H4 (cell line): ENCODE results near the gene RABGAP1L. TPM values are rescaled to one million over a fixed set of nuclear protein-coding genes. Genes with fewer than 3 reads are reported as not detected.
"Not testable (repeated sequence)": the region's sequence is repeated elsewhere in the genome, so short reads cannot be mapped to it uniquely, and the experiment has no call there.

Experiments
- DNase-seq: peaks from one replicate; pipeline ENCODE4 v3.0.0-alpha.2; 2015; ENCODE audit warnings: low spot score
- total RNA-seq: library from RNA; depleted of rRNA; stranded (reverse); fragments of >200 nt; shearing (Covaris generic); gene quantifications from 2 replicates; pipeline ENCODE4 v1.2.3, GENCODE V29; 2014

The RABGAP1L gene
- total RNA-seq, 1 experiment from 2014 or later, result 12.7 TPM

DNA sequence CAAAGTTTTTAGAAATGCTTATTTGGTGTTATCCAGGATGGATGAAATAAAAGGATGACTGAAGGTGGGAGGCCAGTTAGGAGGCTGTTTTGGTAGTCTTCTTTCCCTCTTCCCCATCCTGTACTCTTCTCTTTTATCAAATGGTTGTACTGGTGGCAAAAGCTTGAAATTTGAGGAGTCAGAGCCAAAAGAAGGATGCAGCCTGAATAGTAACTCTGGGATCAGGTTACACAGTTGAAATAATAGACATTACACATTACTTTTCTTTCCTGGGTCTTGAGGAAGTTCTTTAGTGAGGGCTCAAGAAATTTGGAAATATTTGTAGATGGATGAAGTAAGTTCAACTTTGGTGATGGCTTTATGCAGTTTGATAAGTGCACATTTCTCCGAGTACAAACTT, 397.1 kb downstream of the RABGAP1L start:
- no peak for DNase-seq

DNA sequence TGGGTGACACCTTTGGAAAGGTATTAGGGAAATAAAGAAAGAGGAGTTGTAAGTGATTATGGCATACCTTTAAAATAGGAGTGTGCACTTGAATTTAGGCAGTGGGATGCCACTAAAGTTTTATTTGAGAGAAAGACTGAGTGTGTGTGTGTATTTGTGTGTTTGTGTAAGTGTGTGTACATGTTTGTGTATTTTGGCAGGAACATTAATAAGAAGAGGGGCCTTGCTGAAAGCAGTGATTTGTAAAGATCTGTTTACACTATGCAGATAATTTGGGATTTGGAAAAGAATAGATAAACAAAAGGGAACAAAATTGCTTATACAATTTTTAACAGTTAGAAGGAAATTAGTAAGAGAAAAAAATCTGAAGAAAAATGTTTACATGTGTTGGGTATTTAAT, 409.2 kb downstream of the RABGAP1L start:
- DNase-seq, result no peak

DNA sequence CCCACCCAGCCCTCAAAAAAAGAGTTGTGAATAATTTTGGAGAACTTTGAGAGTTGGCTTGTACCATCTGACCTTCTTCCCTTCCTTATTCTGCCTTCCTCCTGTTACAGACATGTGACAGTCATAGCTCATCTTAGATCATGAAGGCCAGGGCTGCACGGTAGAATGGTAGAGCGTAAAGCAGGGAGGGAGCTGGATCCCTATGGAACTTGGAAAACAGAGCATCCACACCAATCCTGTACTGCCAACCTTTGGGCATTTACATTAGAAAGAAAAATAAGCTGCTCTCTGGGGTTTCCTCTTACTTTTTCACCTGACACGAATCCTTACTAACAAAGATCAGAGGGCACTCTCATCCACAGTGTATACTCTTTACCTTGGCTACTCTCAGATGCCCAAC, 409.9 kb downstream of the RABGAP1L start:
- no peak for DNase-seq

DNA sequence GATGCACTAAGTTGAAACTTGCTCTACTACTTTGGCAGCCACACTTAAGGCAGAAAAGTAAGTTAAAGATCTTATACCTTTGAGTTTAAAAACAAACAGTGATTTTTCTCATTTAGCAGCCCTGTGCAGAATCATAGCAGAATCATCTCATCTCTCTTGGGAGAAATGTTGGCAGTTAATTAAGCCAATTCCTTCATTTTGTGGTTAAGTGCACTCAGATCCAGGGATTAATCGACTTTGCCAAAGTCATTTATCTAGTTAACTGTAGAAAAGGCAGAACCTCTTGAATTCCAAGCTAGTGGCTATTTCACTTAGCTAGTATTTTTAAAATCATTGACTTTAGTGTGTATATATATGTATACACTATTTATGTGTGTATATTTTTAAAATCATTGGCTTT, 413.5 kb downstream of the RABGAP1L start:
- DNase-seq, result no peak

DNA sequence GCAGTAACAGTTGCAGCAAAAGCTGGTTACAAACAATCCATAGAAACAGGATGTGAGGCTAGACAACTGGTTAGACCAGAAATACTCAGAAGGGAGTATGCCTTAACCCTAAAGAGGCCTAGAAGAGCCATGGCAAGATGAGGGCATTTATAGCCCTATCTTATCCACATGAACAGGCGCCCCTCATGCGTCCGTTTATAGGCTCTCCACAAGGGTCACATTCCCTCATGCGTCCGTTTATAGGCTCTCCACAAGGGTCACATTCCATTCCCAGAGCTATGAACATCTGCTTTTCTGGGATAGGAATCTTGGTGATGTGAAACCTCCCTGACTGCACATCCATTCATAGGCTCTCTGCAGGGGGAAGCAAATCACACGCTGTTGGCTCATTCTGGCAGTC, 416.8 kb downstream of the RABGAP1L start:
- DNase-seq, result not testable (repeated sequence)

DNA sequence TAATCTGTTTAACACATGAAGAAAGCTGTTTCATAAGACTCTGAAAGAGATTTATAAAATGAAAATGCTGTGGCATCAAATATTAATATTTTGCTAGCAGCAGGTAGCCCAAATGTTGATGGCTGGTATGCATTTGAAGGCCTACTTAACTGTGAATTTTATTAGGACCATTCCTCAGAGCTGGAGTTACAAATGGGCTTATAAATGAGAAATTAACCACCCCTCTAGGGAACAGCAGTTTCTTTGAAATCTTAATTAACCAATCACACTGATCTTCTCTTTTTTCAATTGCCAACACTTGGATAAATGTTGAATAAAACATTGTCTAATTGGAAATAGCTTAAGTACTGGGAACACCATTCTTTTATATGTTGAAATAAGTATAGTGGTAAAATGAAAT, 418.4 kb downstream of the RABGAP1L start:
- DNase-seq, result no peak

DNA sequence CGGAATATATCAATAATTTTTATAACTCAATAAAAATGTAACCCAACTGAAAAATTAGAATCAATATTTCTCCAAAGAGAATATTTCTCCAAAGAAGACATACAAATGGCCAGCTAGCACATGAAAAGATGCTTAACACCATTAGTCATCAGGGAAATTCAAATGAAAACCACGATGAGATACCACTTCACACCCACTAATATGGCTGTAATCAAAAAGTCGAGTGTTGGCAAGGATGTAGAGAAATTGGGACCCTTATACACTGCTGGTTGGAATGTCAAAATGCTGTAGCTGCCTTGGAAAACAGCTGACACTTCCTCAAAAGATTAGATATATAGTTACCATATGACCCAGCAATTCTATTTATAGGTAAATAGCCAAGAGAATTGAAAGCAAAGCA, 421.5 kb downstream of the RABGAP1L start:
- DNase-seq, result no peak

DNA sequence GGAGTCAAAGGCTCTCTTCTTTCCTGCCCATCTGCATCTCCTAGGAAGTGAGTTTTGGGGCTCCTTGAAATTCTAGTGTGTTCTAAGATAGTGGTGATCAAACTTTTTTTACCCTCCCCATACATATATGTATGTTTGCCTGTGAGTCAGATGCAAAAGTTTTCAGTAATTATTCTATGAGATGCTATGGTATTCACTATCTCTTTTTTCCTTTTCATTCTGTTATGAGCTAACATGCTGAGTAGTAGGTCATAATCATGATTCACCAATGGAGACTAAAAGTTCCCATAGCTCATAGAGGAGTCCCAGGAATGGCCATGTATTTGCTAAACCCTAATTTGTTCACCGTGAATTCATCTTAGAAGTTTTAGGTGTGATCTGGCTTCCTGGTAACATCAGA, 424.0 kb downstream of the RABGAP1L start:
- no peak for DNase-seq

DNA sequence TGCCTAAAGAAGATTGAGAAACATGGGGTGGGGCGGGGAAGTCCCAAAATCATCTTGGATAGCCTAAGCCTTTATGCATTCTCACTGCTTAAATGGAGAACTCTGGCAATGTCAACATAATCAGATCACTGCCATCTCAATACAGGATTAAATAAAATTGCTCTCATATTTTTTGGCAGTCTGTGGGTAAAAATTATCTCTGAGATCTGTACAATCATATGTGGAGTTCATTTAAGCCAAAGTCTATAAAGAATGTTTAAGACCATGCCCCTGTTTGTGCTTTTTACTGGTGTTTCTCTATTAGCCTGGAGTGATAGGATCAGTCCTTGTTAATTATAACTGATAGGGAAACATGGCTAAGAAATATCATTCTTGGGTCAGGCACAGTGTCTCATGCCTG, 424.8 kb downstream of the RABGAP1L start:
- DNase-seq, result no peak

DNA sequence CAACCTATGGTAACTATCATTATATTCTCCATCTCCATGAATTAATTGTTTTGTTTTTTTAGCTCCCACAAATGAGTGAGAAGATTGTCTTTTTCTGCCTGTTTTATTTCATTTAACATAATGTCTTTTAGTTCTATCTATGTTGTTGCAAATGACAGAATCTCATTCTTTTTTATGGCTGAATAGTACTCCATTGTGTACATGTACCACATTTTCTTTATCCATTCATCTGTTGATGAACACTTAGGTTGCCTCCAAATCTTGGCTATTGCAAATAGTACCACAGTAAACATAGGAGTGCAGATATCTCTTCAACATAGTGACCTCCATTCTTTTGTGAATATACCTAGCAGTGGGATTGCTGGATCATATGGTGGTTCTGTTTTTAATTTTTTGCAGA, 429.3 kb downstream of the RABGAP1L start:
- not testable (repeated sequence) for DNase-seq

DNA sequence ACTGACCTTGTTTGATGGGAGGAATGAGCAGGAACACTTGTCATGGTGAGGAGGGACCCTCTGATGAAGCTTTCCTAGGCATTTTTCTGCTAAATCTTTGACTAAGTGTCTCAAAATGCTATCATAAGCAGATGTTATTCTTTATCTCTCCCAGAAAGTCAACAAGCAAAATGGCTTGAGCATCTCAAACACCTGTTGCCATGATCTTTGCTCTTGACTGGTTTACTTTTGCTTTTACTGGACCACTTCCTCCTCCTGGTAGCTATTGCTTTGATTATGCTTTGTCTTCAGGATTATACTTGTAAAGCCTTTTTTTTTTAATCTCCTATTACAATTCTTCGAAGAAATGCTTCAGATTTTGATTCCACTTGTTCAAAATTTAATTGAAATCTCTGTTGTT, 445.9 kb downstream of the RABGAP1L start:
- DNase-seq, result no peak

DNA sequence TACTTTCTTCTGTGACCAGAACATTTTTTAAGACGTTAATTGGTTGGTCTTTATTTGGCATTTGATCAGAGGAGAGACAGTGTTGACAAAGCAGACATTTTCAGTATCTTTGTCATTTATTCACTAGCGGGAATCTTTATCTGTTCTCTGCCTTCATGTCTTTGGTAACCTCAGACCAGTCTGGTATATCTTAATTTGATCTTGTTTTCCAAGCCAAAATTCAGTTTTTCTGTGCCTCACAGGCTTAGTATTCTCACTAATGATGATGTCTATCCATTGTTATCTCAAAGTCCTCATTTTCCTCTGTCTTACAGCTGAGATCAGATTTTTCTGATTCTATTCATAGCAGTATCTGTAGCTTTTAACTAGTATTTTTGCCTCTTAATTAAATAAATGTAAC, 447.2 kb downstream of the RABGAP1L start:
- DNase-seq, result no peak

DNA sequence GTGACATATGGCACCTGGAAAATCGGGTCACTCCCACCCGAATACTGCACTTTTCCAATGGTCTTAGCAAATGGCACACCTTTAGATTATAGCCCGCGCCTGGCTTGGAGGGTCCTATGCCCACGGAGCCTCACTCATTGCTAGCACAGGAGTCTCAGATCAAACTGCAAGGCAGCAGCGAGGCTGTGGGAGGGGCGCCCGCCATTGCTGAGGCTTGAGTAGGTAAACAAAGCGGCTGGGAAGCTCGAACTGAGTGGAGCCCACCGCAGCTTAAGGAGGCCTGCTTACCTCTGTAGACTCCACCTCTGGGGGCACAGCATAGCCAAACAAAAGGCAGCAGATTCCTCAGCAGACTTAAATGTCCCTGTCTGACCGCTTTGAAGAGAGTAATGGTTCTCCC, 458.6 kb downstream of the RABGAP1L start:
- not testable (repeated sequence) for DNase-seq

DNA sequence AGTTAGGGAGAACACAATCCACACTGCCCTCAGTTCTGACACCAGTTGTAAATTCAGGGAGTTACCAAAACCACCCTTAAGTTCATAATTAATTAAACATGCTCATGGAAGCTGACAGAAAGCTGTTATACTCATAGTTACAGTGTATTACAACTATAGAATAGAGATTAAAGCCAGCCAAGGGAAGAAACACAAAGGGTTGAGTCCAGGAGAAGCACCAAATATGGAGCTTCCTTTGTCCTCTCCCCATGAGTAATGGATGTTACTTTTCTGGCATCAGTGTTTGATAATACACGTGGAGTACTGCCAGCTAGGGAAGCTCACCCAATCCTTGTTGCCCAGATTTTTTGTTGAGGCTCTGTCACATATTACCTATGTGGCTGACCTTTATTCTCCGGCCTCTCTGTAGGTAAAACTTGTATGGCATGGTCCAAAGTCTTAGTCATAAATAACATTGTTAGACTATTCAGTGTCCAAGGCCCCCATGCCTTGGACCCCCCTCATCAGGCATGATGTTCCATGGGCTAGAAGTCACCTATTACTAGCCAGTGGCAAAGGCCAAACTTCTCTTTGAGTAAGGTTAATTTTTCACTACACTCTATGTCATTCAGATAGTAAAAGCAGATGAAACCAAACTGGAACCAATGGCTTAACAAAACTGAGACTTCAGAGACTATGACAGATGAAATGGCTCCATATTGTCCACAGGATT, 464.2 kb downstream of the RABGAP1L start:
- DNase-seq, result no peak

DNA sequence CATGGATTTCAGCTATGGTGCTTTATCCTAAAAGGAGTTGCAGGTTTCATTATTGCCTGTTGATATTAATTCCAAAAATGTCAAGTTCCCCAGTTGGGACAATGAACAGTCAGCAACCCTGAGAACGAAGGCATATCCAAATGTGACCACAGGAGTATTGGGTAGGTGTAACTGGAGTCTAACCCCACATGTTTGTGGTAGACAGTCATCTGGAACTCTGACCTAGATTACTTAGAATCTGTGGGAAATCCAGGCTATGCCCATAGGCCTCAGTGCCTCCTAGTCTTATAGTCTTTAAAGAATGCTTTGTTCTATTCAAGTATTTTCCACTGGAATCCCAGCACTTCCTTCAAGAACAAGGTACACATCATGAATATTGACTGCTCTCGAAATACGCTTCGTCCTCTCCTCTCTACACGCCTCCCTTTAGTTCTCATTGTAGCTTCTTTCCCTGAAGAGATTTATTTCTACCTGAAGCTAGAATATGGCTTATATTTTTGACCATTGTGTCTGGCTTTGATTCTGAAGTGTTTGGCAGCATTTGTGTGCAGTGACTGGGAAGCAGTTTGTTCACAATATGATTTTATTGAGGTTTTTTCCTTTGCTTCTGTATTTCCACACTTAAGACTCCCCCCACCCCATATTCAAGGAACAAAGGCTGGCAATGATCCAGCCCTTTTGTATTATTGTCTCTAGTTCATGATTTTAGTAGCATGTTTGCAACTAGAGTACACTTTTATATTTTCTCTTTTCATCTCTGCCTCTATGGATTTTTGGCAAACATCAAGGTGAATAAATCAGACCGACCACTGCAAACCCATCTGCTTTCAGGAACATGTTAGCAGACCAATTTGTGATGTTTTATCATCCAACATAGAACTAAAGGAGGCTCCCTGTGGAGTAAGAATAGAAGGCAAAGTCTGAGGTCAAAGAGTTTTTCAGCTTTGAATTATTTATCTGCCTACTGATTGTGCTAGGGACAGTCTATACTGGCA, 467.0 kb downstream of the RABGAP1L start:
- DNase-seq, result no peak

DNA sequence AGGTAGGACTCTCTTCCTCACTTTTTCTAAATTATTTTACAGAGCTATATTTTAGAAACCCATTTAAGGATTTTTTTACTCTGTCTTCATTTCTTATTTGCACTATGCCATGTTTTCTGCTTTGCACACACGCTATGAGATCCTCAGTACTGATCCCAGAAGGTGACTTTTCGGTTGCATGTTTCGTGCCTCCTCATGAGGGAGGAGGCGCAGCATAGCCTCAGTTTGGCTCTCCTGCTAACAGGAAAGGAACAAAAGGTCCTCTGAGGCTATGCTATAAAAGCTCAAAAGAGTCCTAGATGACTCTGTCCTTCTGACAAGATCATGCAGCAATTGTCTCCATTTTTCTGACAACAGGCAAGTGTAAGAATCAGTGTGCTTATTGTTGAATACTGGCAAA, 478.2 kb downstream of the RABGAP1L start:
- no peak for DNase-seq

DNA sequence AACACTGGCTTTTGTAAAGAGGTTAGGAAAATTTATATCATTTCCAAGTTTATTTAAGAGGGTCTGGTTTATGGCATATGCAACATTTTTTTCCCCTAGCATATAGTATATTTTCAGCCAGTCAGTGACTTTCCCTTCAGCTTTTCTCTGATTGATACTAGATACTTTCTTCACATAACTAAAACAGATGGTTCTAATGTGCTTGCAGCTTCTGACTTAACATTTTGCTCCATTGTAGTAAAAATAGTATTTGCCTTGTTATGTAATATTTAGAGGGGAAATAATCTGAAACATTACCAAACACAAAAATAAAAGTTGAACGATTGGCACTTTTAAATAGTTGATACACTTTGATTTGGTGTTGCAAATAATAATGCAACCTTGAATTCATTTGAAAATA, 480.1 kb downstream of the RABGAP1L start:
- DNase-seq, result no peak

DNA sequence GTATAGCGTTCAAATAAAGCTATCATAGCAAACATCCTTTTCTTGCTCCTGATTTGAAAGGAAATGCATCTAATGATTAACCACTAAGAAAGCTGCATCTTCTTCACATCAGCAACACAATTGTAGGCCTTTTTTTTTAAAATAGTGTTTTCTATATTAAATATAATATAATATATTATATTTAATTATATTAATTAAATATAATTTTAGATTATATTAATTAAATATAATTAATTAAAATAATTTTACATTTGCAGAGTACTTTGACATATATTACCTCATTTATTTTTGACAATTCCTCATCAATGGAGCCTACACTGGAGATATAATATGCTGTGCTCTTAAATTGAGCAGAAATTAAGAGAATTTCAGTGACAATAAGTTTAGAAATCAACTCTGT, 481.5 kb downstream of the RABGAP1L start:
- DNase-seq, result no peak

DNA sequence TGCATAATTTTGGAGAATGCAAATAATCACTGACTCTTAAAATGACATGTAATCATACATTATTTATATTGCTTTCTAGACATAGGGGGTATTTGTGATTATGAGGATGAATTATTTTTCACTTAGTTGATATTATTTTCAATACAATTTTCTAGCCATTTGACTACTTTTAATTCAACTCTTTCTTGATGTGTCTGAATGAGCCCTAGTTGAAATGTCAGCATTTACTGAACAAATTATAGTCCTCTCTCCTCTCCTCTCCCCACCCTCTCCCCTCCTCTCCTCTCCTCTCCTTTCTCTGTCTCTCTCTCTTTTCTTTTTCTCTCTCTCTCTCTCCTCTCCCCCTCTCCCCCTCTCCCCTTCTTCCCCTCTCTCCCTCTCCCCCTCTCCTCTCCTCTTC, 483.1 kb downstream of the RABGAP1L start:
- DNase-seq, result no peak

DNA sequence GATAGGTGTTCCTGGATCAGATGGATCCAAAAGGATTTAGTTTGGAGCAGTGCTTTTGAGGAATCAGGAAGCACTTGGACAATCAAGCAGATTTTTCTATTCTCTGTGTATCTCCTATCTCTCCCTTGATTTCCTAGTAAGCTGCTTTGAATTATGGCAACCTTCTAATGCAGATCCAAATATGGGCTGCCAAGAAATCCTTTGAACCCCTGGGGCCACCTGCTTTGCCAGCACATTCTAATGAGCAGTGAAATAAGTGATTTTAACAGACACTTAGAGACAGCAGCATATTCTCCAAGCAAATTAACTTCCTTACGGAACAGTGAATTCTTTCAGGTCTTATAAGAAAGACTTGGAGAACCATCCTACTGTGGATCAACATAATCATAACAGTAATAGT, 483.9 kb downstream of the RABGAP1L start:
- DNase-seq, result no peak

DNA sequence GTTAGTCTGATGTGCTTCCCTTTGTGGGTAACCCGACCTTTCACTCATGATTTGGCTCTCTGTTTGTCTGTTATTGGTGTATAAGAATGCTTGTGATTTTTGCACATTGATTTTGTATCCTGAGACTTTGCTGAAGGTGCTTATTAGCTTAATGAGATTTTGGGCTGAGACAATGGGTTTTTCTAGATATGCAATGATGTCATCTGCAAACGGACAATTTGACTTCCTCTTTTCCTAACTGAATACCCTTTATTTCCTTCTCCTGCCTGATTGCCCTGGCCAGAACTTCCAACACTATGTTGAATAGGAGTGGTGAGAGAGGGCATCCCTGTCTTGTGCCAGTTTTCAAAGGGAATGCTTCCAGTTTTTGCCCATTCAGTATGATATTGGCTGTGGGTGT, 490.3 kb downstream of the RABGAP1L start:
- DNase-seq, result not testable (repeated sequence)

DNA sequence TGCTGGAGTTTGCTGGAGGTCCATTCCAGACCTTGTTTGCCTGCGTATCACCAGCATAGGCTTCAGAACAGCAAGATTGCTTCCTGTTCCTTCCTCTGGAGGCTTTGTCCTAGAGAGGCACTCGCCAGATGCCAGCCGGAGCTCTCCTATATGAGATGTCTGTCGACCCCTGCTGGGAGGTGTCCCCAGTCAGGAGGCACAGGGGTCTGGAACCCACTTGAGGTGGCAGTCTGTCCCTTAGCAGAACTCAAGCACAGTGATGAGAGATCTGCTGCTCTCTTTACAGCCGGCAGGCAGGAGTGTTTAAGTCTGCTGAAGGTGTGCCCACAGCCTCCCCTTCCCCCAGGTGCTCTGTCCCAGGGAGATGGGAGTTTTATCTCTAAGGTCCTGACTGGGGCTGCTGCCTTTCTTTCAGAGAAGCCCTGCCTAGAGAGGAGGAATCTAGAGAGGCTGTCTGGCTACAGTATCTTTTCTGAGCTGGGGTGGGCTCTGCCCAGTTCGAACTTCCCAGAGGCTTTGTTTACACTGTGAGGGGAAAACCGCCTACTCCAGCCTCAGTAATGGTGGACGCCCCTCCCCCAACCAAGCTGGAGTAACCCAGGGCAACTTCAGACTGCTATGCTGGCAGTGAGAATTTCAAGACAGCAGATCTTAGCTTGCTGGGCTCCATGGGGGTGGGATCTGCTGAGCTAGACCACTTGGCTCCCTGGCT, 493.4 kb downstream of the RABGAP1L start:
- no peak for DNase-seq
